HG03095 (cell line): ENCODE data around the gene DCTN5.

Experiments used
- ATAC-seq: cut with Tn5 transposase; IDR thresholded peaks from one replicate; pipeline ENCODE4 v1.9.1; 2021; ENCODE audit warnings: moderate library complexity; ENCODE audit not compliant: unreplicated experiment

The DCTN5 gene

DNA sequence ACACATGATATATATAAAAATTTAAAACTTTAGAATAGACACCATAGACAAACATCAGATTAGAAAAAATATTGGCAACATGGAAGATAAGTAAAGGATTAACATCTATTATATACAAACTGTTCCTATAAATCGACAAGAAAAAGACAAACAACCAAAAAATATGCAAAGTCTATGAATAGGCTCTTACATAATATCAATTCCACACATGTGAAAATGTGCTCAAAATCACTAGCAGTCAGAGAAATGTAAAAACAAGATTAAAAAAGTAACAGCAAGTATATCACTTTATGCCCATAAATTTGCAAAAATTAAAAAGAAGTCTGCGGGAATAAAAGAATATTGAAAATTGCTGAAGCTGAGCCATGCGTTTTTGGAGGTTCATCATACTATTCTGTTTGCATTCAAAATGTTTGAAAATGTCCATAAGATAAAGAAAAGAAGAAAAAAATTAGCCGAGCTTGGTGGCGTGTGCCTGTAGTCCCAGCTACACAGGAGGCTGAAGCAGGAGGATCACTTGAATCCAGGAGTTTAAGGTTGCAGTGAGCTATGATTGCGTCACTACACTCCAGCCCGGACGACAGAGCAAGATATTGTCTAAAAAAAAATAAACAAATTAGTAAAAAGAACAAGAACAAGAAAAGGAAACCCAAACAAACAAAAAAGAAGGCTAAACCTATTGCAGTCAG lies 83.0 kb downstream of the DCTN5 start:
- ATAC-seq = no peak

DNA sequence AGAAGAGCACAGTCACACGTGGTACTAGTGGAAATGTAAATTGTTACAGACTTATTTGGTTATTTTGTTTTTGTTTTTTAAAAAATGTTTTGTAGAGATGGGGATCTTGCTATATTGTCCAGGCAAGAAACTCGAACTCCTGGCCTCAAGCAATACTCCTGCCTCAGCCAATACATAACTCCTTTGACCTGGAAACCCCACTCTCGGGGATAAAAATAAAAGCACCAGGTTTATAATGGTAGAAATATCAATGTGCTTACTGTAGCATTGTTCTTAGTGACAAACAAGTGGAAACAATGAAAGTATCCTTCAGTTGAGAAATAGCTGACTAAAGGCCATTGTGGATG lies 83.5 kb downstream of the DCTN5 start:
- ATAC-seq = no peak

DNA sequence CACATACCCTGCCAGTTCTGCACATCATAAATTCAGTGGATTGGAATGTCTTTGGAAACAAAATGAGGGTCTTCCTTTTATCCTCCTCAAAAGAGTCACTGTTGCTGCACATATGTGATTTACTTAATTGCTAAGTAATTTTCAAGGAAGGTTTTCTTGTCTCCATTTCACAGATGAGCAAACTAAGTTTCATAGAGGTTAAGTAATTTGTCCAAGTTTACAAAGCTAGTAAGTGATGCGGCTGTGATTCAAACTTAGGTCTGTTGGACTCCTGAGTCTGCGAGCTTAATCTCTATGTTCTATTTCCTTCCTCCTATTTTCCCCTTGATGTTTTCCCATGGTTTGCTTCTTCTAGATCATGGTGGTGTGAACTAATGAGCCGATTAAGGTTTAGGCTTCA lies 85.4 kb downstream of the DCTN5 start:
- no peak for ATAC-seq
